Measurements from ENCODE around the gene GALNT18. TPM values are rescaled to one million over a fixed set of nuclear protein-coding genes. Genes with fewer than 3 reads are reported as not detected.

The GALNT18 gene
- total and polyA plus RNA-seq, 4 donors = 2.1 to 11.0 (median 3.8) TPM

DNA sequence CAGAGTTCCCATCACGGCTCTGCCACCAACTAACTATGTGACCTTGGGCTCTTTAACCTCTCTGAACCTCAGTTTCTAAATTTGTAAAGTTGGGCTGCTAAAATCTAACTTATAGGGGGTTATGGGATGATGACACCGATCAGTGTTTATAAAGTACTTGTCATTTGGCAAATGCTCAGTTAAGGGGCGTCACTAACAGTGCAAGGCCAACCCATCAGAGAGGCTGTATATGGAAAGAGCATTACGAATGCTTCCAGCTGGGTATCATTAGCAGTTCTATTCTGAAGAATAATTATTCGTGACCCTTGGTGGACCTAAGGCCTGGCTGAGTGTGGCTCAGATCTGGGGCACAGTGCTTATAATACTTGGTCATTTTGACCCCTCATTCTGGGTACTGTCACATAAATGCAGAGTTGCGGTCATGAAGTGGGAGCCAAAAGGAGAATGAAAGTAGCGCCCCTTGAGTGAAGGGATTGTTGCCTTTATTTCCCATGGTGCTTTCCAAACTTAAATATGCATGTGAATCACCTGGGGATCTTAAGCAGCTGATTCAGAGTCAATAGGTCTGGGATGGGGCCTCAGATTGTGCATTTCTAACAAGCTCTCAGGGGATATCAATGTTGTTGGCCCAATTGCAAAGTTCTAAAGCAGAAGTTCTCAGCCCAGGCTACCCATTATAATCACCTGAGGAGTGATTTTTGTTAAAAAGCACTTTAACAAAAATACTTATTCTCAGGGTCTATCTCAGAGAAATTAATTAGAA lies 384.6 kb downstream of the GALNT18 start:
- 87% methylated on average over 7 of the region's 7 CpGs for WGBS
- H3K27me3 ChIP-seq (ENCODE audit: control insufficient read depth in 4 of 4, insufficient read depth in 4 of 4, low read length in 3 of 4) = no peaks in the 10 kb centered on the region
- DNase-seq (ENCODE audit: low spot score) = no peak
- no peak overlapping the region for H3K27ac ChIP-seq (ENCODE audit: low read depth in 1 of 2, low read length in 2 of 2)
- no peaks in the 10 kb centered on the region for H3K4me1 ChIP-seq (ENCODE audit: control insufficient read depth in 4 of 4, insufficient read depth in 4 of 4, low read length in 3 of 4)
- H3K4me3 ChIP-seq (ENCODE audit: low read depth in 1 of 3, low read length in 3 of 3) = no peak overlapping the region
- H3K9ac ChIP-seq (ENCODE audit: low read depth in 1 of 2, low read length in 2 of 2) = no peak overlapping the region
- H3K36me3 ChIP-seq (ENCODE audit: control insufficient read depth in 4 of 4, insufficient read depth in 3 of 4, low read depth in 1 of 4, low read length in 3 of 4) = no peaks in the 10 kb centered on the region
- H3K9me3 ChIP-seq (ENCODE audit: control insufficient read depth in 4 of 4, low read length in 3 of 4) = no peaks in the 10 kb centered on the region
- TF ChIP-seq YY1 (IDR thresholded peaks at IDR 0.05) (no peak), HNF4G (IDR thresholded peaks at IDR 0.05) (no peak), GABPA (IDR thresholded peaks at IDR 0.05 in 1 of 2, conservative IDR thresholded peaks at IDR 0.05 in 1 of 2) (no peak), JUND (IDR thresholded peaks at IDR 0.05) (no peak)

GRCh38 chr11:11236498-11237059 lies 385.2 kb downstream of the GALNT18 start:
- TF ChIP-seq REST (IDR thresholded peaks at IDR 0.05) (no peak), JUND (IDR thresholded peaks at IDR 0.05) (no peak), RXRA (IDR thresholded peaks at IDR 0.05) (peak in 1 of 2 donors; percentile 14), TAF1 (conservative IDR thresholded peaks at IDR 0.05) (no peak), RAD21 (IDR thresholded peaks at IDR 0.05) (no peak), HNF4A (conservative IDR thresholded peaks at IDR 0.05) (no peak), EGR1 (IDR thresholded peaks at IDR 0.05; ENCODE audit: low read depth in 2 of 2) (no peak)
- Histone ChIP-seq H3K9me3 (ENCODE audit: control insufficient read depth in 4 of 4, low read length in 3 of 4) (no peaks in the 10 kb centered on the region), H3K36me3 (ENCODE audit: control insufficient read depth in 4 of 4, insufficient read depth in 3 of 4, low read depth in 1 of 4, low read length in 3 of 4) (no peaks in the 10 kb centered on the region), H3K4me3 (ENCODE audit: low read depth in 1 of 3, low read length in 3 of 3) (no peak overlapping the region), H3K9ac (ENCODE audit: low read depth in 1 of 2, low read length in 2 of 2) (no peak overlapping the region), H3K27ac (ENCODE audit: low read depth in 1 of 2, low read length in 2 of 2) (no peak overlapping the region), H3K27me3 (ENCODE audit: control insufficient read depth in 4 of 4, insufficient read depth in 4 of 4, low read length in 3 of 4) (no peaks in the 10 kb centered on the region), H3K4me1 (ENCODE audit: control insufficient read depth in 4 of 4, insufficient read depth in 4 of 4, low read length in 3 of 4) (no peaks in the 10 kb centered on the region)
- no peak for DNase-seq (ENCODE audit: low spot score)
- 75% methylated on average over 4 of the region's 4 CpGs for WGBS

GRCh38 chr11:11231763-11232162 lies 390.0 kb downstream of the GALNT18 start:
- no peaks in the 10 kb centered on the region for H3K9me3 ChIP-seq (ENCODE audit: control insufficient read depth in 4 of 4, low read length in 3 of 4)
- H3K36me3 ChIP-seq (ENCODE audit: control insufficient read depth in 4 of 4, insufficient read depth in 3 of 4, low read depth in 1 of 4, low read length in 3 of 4) = no peaks in the 10 kb centered on the region
- TF ChIP-seq JUND (IDR thresholded peaks at IDR 0.05) = no peak
- TF ChIP-seq GABPA (IDR thresholded peaks at IDR 0.05 in 1 of 2, conservative IDR thresholded peaks at IDR 0.05 in 1 of 2) = no peak
- no peak for TF ChIP-seq NR2F2 (IDR thresholded peaks at IDR 0.05)
- no peak for TF ChIP-seq HNF4A (conservative IDR thresholded peaks at IDR 0.05)
- TF ChIP-seq FOXA2 (IDR thresholded peaks at IDR 0.05) = no peak
- TF ChIP-seq RXRA (IDR thresholded peaks at IDR 0.05) = no peak
- TF ChIP-seq, protein P1, sequence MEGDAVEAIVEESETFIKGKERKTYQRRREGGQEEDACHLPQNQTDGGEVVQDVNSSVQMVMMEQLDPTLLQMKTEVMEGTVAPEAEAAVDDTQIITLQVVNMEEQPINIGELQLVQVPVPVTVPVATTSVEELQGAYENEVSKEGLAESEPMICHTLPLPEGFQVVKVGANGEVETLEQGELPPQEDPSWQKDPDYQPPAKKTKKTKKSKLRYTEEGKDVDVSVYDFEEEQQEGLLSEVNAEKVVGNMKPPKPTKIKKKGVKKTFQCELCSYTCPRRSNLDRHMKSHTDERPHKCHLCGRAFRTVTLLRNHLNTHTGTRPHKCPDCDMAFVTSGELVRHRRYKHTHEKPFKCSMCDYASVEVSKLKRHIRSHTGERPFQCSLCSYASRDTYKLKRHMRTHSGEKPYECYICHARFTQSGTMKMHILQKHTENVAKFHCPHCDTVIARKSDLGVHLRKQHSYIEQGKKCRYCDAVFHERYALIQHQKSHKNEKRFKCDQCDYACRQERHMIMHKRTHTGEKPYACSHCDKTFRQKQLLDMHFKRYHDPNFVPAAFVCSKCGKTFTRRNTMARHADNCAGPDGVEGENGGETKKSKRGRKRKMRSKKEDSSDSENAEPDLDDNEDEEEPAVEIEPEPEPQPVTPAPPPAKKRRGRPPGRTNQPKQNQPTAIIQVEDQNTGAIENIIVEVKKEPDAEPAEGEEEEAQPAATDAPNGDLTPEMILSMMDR (IDR thresholded peaks at IDR 0.05; ENCODE audit: low read depth, low read length, missing input control) = no peak
- TF ChIP-seq FOXA1 (IDR thresholded peaks at IDR 0.05) = no peak
- H3K4me3 ChIP-seq (ENCODE audit: low read depth in 1 of 3, low read length in 3 of 3) = no peak overlapping the region
- no peak for DNase-seq (ENCODE audit: low spot score)
- H3K27ac ChIP-seq (ENCODE audit: low read depth in 1 of 2, low read length in 2 of 2) = no peak overlapping the region
- WGBS = 67% methylated on average over 5 of the region's 5 CpGs
- H3K9ac ChIP-seq (ENCODE audit: low read depth in 1 of 2, low read length in 2 of 2) = no peak overlapping the region
- no peaks in the 10 kb centered on the region for H3K4me1 ChIP-seq (ENCODE audit: control insufficient read depth in 4 of 4, insufficient read depth in 4 of 4, low read length in 3 of 4)
- no peaks in the 10 kb centered on the region for H3K27me3 ChIP-seq (ENCODE audit: control insufficient read depth in 4 of 4, insufficient read depth in 4 of 4, low read length in 3 of 4)

Measured in liver (tissue), 9 donors.